HG03159 (cell line): Measurements from ENCODE around the gene EPG5.
"Not testable (repeated sequence)": the region's sequence is repeated elsewhere in the genome, so short reads cannot be mapped to it uniquely, and the experiment has no call there.

Experiments used
- ATAC-seq: cut with Tn5 transposase; IDR thresholded peaks from one replicate; pipeline ENCODE4 v1.9.1; 2021; ENCODE audit warnings: mild to moderate bottlenecking, moderate library complexity; ENCODE audit not compliant: unreplicated experiment

Gene EPG5

GRCh38 chr18:45976974-45977373 lies 9.8 kb upstream of the EPG5 start:
- no peak for ATAC-seq

DNA sequence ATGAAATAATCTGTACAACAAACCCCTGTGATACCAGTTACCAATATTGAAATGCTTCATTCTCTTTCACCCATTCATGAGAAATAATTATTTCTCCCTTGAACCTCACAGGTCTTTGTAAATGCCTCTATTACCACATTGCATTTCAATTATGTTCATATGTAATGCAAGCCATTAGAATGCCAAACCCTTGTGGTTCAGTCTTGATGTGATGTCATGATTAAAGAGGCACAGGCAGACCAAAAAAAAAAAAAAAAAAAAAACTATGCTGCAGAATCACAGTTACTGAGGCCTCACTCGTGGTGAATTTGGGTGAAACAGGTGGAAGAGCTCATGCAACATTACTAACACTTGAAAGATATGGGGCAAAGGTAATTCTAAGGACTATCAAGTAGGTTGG lies 9.4 kb upstream of the EPG5 start:
- ATAC-seq: no peak

DNA sequence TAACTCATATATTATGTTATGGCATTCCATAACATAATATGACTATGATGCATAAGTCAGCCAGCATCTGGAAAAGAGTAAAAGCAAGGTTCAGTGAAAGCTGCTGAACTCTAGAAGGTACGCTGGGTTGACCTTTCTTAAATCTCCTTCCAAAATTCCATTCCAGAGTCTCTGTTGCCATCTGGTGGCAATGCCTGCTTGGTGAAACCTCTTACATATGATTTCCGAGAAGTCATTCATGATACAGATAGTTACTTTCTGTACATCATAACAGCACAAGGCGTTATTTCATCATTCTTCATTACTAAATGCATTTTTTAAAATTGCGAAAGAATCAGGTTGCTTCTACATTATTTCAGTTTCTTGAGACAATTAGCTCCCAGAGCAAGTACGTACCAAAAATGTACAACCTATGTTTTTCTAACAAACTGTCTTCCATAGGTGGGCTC lies 7.0 kb upstream of the EPG5 start:
- no peak for ATAC-seq

DNA sequence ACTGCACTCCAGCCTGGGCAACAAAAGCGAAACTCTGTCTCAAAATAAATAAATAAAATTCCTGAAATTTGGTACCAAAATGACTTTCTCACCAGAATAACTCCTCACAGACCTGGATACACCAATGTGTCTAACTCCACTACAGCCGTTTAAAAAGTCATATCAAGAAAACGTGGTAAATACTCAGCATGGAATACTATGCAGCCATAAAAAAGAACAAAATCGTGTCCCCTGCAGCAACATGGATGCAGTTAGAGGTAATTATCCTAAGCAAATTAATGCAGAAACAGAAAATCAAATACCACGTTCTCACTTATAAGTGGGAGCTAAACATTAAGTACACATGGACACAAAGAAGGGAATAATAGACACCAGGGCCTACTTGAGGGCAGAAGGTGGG lies 2.2 kb downstream of the EPG5 start:
- not testable (repeated sequence) for ATAC-seq

- ATAC-seq: no peak
Observed at GRCh38 chr18:45962866-45963265, 4.3 kb downstream of the EPG5 start.

GRCh38 chr18:45962461-45962860 lies 4.7 kb downstream of the EPG5 start:
- no peak for ATAC-seq

- not testable (repeated sequence) for ATAC-seq
Observed at GRCh38 chr18:45959484-45959883, 7.6 kb downstream of the EPG5 start.

DNA sequence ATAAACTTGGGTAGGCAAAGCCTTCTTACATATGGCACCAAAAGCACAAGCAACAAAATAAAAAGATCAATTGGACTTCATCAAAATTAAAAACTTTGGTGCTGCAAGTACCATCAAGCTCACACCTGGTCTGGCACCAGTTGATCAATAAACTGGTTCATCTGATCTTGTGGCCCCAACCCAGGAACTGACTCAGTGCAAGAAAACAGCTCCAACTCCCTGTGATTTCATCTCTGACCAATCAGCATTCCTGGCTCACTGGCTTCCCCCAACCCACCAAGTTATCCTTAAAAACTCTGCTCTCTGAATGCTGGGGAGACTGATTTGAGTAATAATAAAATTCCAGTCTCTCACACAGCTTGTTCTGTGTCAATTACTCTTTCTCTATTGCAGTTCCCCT lies 8.4 kb downstream of the EPG5 start:
- no peak for ATAC-seq

DNA sequence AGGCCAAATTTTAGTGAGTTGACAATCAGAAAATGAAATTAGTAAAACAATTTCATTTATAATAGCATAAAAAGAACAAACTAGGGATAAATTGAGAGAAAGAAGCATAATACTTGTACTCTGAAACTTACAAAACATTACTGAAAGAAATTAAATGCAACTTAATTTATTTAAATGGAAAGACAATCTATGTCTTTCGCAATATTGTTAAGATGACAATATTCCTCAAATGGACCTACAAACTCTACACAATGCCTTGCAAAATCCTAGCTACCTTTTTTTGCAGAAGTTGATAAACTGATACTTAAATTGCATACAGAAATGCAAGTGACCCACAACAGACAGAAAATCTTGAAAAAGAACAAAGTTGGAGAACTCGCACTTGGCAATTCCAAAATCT lies 9.1 kb downstream of the EPG5 start:
- no peak for ATAC-seq

DNA sequence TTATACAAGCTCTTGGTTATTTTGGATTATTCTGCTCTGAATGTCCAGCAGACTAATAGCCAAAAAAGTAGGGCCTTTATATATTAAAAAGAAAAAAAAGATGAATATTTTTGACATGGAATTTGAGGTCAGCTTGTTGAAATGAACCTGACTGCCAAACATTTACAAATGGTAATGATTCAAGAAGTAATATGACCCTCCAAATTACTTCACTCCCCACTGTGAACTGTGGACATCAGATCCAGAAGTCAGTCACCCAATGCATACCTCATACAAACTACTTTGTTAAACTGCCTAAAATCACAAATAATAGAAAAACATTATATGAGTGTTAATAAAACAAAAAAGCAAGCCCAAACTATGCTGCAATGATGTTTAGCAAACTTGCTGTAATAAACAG lies 10.0 kb downstream of the EPG5 start:
- ATAC-seq: no peak

- no peak for ATAC-seq
Observed at GRCh38 chr18:45954070-45954934, 12.8 kb downstream of the EPG5 start.

DNA sequence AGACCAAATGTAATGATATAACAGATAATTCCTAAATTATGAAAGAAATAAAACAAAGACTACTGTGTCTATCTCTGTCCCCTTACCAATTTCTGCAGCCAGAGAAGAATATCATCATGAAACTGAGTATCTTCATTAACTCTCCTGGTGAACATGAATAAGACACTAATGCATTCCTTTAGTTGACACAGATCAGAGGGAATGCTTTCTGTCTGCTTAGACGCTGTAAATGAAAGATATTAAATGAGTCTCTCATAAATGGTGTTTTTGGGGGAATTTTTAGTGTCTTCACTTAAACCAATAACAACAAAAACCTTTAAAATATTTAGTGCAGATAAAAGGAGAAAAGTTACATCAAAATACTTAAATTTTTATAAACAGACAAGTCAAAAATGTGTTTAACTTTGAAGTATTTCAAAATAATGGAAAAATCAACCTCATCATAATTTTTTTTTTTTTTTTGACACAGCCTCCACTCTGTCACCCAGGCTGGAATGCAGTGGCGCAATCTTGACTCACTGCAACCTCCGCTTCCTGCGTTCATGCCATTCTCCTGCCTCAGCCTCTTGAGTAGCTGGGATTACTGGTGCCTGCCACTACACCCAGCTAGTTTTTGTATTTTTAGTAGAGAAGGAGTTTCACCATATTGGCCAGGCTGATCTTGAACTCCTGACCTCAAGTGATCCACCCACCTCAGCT lies 16.0 kb downstream of the EPG5 start:
- ATAC-seq: no peak

DNA sequence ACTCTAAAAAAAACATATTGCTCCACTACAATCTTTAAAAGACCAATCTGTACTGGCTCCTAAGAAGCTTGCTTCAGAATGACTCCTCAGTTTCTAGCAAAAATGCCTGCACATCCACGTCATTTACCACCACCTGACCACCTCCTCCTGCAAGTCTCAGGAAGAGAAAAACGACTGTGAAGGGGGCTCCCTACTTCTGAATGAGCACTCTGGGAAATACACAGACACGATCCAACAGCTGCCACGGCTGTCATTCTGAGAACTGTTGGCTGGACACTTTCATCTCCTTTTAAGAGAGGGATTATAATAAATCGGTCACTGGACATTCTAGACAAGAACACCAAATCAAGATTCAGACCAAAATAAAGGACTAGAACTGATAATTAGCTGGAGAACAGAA lies 21.5 kb downstream of the EPG5 start:
- no peak for ATAC-seq

- no peak for ATAC-seq
Observed at GRCh38 chr18:45940724-45941123, 26.4 kb downstream of the EPG5 start.

DNA sequence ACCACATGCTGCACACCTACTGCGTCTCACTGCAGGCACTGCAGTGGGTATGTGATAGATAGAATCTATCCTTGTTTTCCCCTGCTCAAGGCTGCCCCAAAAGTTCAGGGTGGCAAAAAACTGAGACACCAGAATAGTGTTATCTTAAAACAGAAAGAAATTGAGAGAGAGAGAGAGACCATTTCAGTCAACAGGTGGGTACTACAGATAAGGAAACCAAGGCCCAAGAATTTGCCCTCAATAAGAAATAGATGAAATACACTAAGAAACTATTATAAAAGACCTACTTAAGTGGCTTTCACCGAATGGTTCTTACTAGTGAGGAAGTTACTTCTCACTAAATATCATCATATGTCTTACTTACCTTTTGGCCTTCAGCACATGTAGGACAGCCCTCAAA lies 27.9 kb downstream of the EPG5 start:
- ATAC-seq: no peak

DNA sequence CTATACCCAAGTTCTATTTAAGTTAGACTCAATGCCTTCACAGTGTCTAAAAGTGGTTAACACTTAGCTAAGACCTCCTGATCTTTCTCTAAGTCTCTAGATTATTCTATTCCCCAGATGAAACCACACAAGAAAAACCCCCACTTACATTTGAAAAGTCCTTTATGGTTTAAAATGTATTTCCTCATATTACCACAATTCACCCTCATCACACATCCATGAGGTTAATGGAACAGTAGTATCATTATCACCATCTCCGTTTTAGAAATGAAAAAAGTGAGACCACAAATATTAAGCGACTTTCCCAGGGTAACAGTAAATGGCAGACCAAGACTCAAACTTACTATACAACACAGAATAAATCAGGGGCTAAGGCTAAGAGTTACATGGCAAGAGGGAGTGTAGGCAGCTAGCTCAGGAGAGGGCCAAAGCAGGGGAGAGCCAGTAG lies 28.6 kb downstream of the EPG5 start:
- ATAC-seq: no peak

- no peak for ATAC-seq
Observed at GRCh38 chr18:45935591-45936335, 31.4 kb downstream of the EPG5 start.

- no peak for ATAC-seq
Observed at GRCh38 chr18:45932708-45933107, 34.4 kb downstream of the EPG5 start.

- no peak for ATAC-seq
Observed at GRCh38 chr18:45930963-45931362, 36.2 kb downstream of the EPG5 start.

DNA sequence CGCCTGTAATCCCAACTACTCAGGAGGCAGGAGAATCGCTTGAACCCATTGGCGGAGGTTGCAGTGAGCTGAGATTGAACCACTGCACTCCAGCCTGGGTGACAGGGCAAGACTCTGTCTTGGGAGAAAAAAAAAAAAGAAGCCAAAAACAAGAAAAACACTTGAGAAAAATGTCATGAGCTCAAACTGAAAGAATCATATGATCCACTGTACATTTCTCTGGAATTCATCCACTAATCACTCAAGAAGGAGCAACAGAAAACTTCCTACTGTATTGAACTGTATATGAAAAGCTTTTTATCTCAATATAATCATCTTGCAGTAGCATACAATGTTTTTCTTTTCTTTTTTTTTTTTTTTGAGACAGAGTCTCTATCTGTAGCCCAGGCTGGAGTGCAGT lies 40.4 kb downstream of the EPG5 start:
- ATAC-seq: no peak

- ATAC-seq: no peak
Observed at GRCh38 chr18:45926085-45926484, 41.0 kb downstream of the EPG5 start.

DNA sequence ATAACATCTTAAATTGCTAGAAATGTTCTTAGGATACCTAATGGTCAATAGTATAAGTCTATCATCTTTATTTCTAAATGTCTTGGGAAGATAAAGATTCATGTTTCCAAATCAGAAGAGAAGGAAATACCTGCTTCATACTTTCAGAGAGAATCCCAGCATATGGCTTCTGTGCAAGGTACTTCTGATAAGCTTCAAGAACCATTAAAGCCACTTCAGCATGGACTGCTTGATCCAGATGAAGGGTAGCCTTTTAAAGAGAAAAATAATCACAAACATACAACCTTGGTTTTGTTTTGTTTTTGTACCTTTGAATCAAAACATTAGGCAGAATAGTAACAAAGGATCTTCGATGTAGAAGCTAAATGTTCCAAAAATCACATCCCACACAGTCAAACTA lies 44.0 kb downstream of the EPG5 start:
- ATAC-seq: no peak
